ENCODE measurements around the gene CREBL2. TPM values are rescaled to one million over a fixed set of nuclear protein-coding genes. Genes with fewer than 3 reads are reported as not detected.
"Not testable (repeated sequence)": the region's sequence is repeated elsewhere in the genome, so short reads cannot be mapped to it uniquely, and the experiment has no call there.

Gene CREBL2
- total and polyA plus RNA-seq, 4 donors, result 18.3 to 50.5 (median 27.6) TPM

DNA sequence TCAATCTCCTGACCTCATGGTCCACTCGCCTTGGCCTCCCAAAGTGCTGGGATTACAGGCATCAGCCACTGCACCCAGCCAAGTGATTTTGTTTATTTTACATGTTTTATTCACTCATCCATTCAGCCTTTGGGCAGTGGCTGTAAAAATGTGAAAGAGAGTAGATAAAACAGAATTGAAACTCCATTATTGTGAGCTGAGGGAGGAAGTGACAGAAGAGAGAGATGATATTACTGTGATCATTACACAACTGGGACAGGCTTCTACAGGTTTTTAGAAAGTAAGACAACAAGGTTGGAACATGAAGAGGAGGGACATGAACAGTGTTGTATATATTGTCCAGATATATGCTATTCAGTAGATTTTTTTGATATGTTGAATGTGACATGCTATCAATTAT lies 25.0 kb downstream of the CREBL2 start:
- TF ChIP-seq CTCF (IDR thresholded peaks at IDR 0.05; ENCODE audit: control extremely low read depth, extremely low read depth), result no peak
- Histone ChIP-seq H3K27ac (ENCODE audit: low read depth in 1 of 2, low read length in 1 of 2) (no peak overlapping the region), H3K27me3 (ENCODE audit: control insufficient read depth in 3 of 3, insufficient read depth in 3 of 3, low read length in 2 of 3) (no peaks in the 10 kb centered on the region), H3K36me3 (ENCODE audit: control insufficient read depth in 4 of 4, insufficient read depth in 4 of 4, low read length in 4 of 4) (peaks cover 3 to 37% (median 25%) of the 10 kb centered on the region in 4 donors), H3K4me3 (no peak overlapping the region), H3K9ac (ENCODE audit: insufficient read depth in 1 of 2, low read length in 2 of 2) (no peak overlapping the region), H3K9me3 (ENCODE audit: control insufficient read depth in 4 of 4, insufficient read depth in 3 of 4, low read length in 3 of 4) (no peaks in the 10 kb centered on the region), H3K4me1 (ENCODE audit: control insufficient read depth in 5 of 5, insufficient read depth in 5 of 5, low read length in 5 of 5) (no peaks in the 10 kb centered on the region)
- DNase-seq (no peak), ATAC-seq (ENCODE audit: insufficient read depth, low FRiP score) (no peak)
- 96% methylated on average over 1 of the region's 1 CpG for WGBS, 2 donors

DNA sequence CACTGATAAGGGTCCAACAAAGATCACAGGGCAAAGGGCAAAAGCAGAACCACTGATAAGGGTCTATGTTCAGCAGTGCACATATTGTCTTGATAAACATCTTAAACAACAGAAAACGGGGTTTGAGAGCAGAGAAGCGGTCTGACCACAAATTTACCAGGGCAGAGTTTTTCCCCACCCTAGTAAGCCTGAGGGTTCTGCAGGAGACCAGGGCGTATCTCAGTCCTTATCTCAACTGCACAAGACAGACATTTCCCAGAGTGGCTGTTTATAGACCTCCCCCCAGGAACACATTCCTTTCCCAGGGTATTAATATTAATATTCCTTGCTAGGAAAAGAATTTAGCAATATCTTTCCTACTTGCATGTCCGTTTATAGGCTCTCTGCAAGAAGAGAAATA lies 28.3 kb downstream of the CREBL2 start:
- H3K9me3 ChIP-seq (ENCODE audit: control insufficient read depth in 4 of 4, insufficient read depth in 3 of 4, low read length in 3 of 4); DNase-seq; H3K4me3 ChIP-seq; H3K27ac ChIP-seq (ENCODE audit: low read depth in 1 of 2, low read length in 1 of 2); H3K27me3 ChIP-seq (ENCODE audit: control insufficient read depth in 3 of 3, insufficient read depth in 3 of 3, low read length in 2 of 3); H3K9ac ChIP-seq (ENCODE audit: insufficient read depth in 1 of 2, low read length in 2 of 2); ATAC-seq (ENCODE audit: insufficient read depth, low FRiP score); H3K4me1 ChIP-seq (ENCODE audit: control insufficient read depth in 5 of 5, insufficient read depth in 5 of 5, low read length in 5 of 5): not testable (repeated sequence)
- 96 to 98% methylated on average over 4 of the region's 4 CpGs for WGBS, 2 donors
- peaks cover 8 to 52% (median 32%) of the 10 kb centered on the region in 4 donors for H3K36me3 ChIP-seq (ENCODE audit: control insufficient read depth in 4 of 4, insufficient read depth in 4 of 4, low read length in 4 of 4)

- Histone ChIP-seq H3K27me3 (ENCODE audit: control insufficient read depth in 3 of 3, insufficient read depth in 3 of 3, low read length in 2 of 3) (no peaks in the 10 kb centered on the region), H3K36me3 (ENCODE audit: control insufficient read depth in 4 of 4, insufficient read depth in 4 of 4, low read length in 4 of 4) (peaks cover 8 to 43% (median 29%) of the 10 kb centered on the region in 4 donors), H3K27ac (ENCODE audit: low read depth in 1 of 2, low read length in 1 of 2) (no peak overlapping the region), H3K4me1 (ENCODE audit: control insufficient read depth in 5 of 5, insufficient read depth in 5 of 5, low read length in 5 of 5) (no peaks in the 10 kb centered on the region), H3K4me3 (no peak overlapping the region), H3K9me3 (ENCODE audit: control insufficient read depth in 4 of 4, insufficient read depth in 3 of 4, low read length in 3 of 4) (no peaks in the 10 kb centered on the region), H3K9ac (ENCODE audit: insufficient read depth in 1 of 2, low read length in 2 of 2) (no peak overlapping the region)
- TF ChIP-seq CTCF (IDR thresholded peaks at IDR 0.05; ENCODE audit: control extremely low read depth, extremely low read depth), result no peak
- DNase-seq (no peak), ATAC-seq (ENCODE audit: insufficient read depth, low FRiP score) (no peak)
- WGBS, 2 donors, result 97 to 99% methylated on average over 2 of the region's 2 CpGs
Observed at GRCh38 chr12:12641650-12642049, 30.0 kb downstream of the CREBL2 start.

DNA sequence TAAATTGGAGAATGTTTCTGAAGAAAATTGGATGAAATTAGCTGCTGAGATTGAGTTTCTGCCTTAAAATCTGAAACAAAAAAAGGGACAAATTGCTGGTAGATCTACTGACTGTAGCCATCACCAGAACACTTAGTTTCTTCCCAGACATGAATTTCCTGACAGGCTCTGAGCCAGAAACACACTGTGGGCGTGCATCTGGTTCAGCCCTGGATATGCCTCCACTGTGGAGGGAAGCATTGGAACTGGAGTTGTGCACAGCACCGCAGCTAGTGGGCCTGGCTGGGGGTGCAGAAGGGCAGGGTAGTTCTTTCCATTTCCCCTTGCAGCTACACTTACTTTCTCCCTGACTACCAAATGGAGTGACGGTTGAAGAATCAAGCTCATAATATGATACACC lies 31.2 kb downstream of the CREBL2 start:
- no peak overlapping the region for H3K4me3 ChIP-seq
- no peaks in the 10 kb centered on the region for H3K4me1 ChIP-seq (ENCODE audit: control insufficient read depth in 5 of 5, insufficient read depth in 5 of 5, low read length in 5 of 5)
- ATAC-seq (ENCODE audit: insufficient read depth, low FRiP score) (no peak), DNase-seq (no peak)
- 96 to 97% methylated on average over 3 of the region's 3 CpGs for WGBS, 2 donors
- TF ChIP-seq CTCF (IDR thresholded peaks at IDR 0.05; ENCODE audit: control extremely low read depth, extremely low read depth), result no peak
- H3K9ac ChIP-seq (ENCODE audit: insufficient read depth in 1 of 2, low read length in 2 of 2), result no peak overlapping the region
- H3K36me3 ChIP-seq (ENCODE audit: control insufficient read depth in 4 of 4, insufficient read depth in 4 of 4, low read length in 4 of 4), result peaks cover 6 to 33% (median 23%) of the 10 kb centered on the region in 4 donors
- H3K27me3 ChIP-seq (ENCODE audit: control insufficient read depth in 3 of 3, insufficient read depth in 3 of 3, low read length in 2 of 3), result no peaks in the 10 kb centered on the region
- no peak overlapping the region for H3K27ac ChIP-seq (ENCODE audit: low read depth in 1 of 2, low read length in 1 of 2)
- H3K9me3 ChIP-seq (ENCODE audit: control insufficient read depth in 4 of 4, insufficient read depth in 3 of 4, low read length in 3 of 4), result peaks cover 0 to 2% (median 0%) of the 10 kb centered on the region in 4 donors
